H9 (cell line): ENCODE measurements around the gene TBXAS1. TPM values are rescaled to one million over a fixed set of nuclear protein-coding genes. Genes with fewer than 3 reads are reported as not detected.

ENCODE experiments used
- DNase-seq: peaks from one replicate; pipeline ENCODE4 v3.0.0-alpha.2; 2017
- H2AFZ ChIP-seq: one replicate; pipeline ENCODE4 v1.6.1; 2013; ENCODE audit warnings: mild to moderate bottlenecking, low read length, control low read depth, moderate library complexity
- H2AK5ac ChIP-seq: 2 replicates; pipeline ENCODE4 v1.6.1; 2013; ENCODE audit warnings: low read length, control low read depth, mixed read lengths; ENCODE audit not compliant: insufficient read length
- H2BK120ac ChIP-seq: one replicate; pipeline ENCODE4 v1.6.1; 2013; ENCODE audit warnings: low read depth, mild to moderate bottlenecking, low read length, control low read depth, inconsistent platforms; ENCODE audit not compliant: poor library complexity, severe bottlenecking
- H2BK12ac ChIP-seq: 2 replicates; pipeline ENCODE4 v1.6.1; 2013; ENCODE audit warnings: low read length, control low read depth, mixed read lengths, low read depth; ENCODE audit not compliant: insufficient read length
- H2BK15ac ChIP-seq: 2 replicates; pipeline ENCODE4 v1.6.1; 2013; ENCODE audit warnings: low read depth, low read length, control low read depth
- H2BK20ac ChIP-seq: one replicate; pipeline ENCODE4 v1.6.1; 2013; ENCODE audit warnings: low read depth, mild to moderate bottlenecking, low read length, control low read depth, inconsistent platforms; ENCODE audit not compliant: poor library complexity, severe bottlenecking
- H2BK5ac ChIP-seq: 2 replicates; pipeline ENCODE4 v1.6.1; 2013; ENCODE audit warnings: low read length, control low read depth, mixed read lengths; ENCODE audit not compliant: insufficient read length
- H3K14ac ChIP-seq: 2 replicates; pipeline ENCODE4 v1.6.1; 2013; ENCODE audit warnings: low read length, control low read depth; ENCODE audit not compliant: insufficient read depth
- H3K18ac ChIP-seq: 2 replicates; pipeline ENCODE4 v1.6.1; 2013; ENCODE audit warnings: low read depth, mild to moderate bottlenecking, mixed read lengths, low read length, control low read depth; ENCODE audit not compliant: insufficient read length
- H3K23ac ChIP-seq: 2 replicates; pipeline ENCODE4 v1.6.1; 2013; ENCODE audit warnings: low read length, control low read depth, mixed read lengths, low read depth; ENCODE audit not compliant: insufficient read length
- H3K23me2 ChIP-seq: 2 replicates; pipeline ENCODE4 v1.6.1; 2013; ENCODE audit warnings: low read depth, mild to moderate bottlenecking, mixed read lengths, low read length, control low read depth; ENCODE audit not compliant: insufficient read length, poor library complexity, severe bottlenecking
- H3K27ac ChIP-seq: 2 replicates; pipeline ENCODE4 v1.5.1; 2013; ENCODE audit warnings: low read length, control low read depth, mixed read lengths, low read depth; ENCODE audit not compliant: insufficient read length
- H3K27me3 ChIP-seq: 2 replicates; pipeline ENCODE4 v1.6.1; 2013; ENCODE audit warnings: low read length, control low read depth, inconsistent platforms; ENCODE audit not compliant: insufficient read depth
- H3K4ac ChIP-seq: 2 replicates; pipeline ENCODE4 v1.6.1; 2013; ENCODE audit warnings: low read depth, mild to moderate bottlenecking, control low read depth, inconsistent platforms, low read length, moderate library complexity
- H3K4me1 ChIP-seq: 2 replicates; pipeline ENCODE4 v1.6.1; 2013; ENCODE audit warnings: low read length, control low read depth, inconsistent platforms; ENCODE audit not compliant: insufficient read depth
- H3K4me2 ChIP-seq: 2 replicates; pipeline ENCODE4 v1.6.1; 2013; ENCODE audit warnings: low read length, control low read depth, mixed read lengths; ENCODE audit not compliant: insufficient read length, insufficient read depth
- H3K56ac ChIP-seq: 2 replicates; pipeline ENCODE4 v1.6.1; 2013; ENCODE audit warnings: low read depth, mild to moderate bottlenecking, mixed read lengths, low read length, control low read depth; ENCODE audit not compliant: insufficient read length
- H3K79me1 ChIP-seq: 2 replicates; pipeline ENCODE4 v1.6.1; 2013; ENCODE audit warnings: low read depth, mild to moderate bottlenecking, moderate library complexity, low read length, control low read depth, inconsistent platforms; ENCODE audit not compliant: insufficient read depth, poor library complexity, severe bottlenecking
- H3K79me2 ChIP-seq: 2 replicates; pipeline ENCODE4 v1.6.1; 2013; ENCODE audit warnings: low read length, control low read depth, inconsistent platforms; ENCODE audit not compliant: insufficient read depth
- H3K9ac ChIP-seq: 2 replicates; pipeline ENCODE4 v1.6.1; 2013; ENCODE audit warnings: low read length, control low read depth, mixed read lengths; ENCODE audit not compliant: insufficient read length; ENCODE audit errors: extremely low read depth
- H3K9me3 ChIP-seq: one replicate; pipeline ENCODE4 v1.6.1; 2013; ENCODE audit warnings: low read depth, low read length, inconsistent platforms; ENCODE audit not compliant: control insufficient read depth
- H3T11ph ChIP-seq: one replicate; pipeline ENCODE4 v1.6.1; 2013; ENCODE audit warnings: mild to moderate bottlenecking, low read length, control low read depth, inconsistent platforms
- H4K20me1 ChIP-seq: one replicate; pipeline ENCODE4 v1.6.1; 2013; ENCODE audit not compliant: control insufficient read depth, insufficient read length, insufficient read depth
- H4K5ac ChIP-seq: 2 replicates; pipeline ENCODE4 v1.6.1; 2013; ENCODE audit warnings: low read depth, mild to moderate bottlenecking, mixed read lengths, low read length, control low read depth; ENCODE audit not compliant: insufficient read length
- H4K8ac ChIP-seq: replicated peaks from 2 replicates; pipeline ENCODE4 v1.6.1; 2013; ENCODE audit warnings: low read length, control low read depth, mixed read lengths, low read depth; ENCODE audit not compliant: insufficient read length
- H4K91ac ChIP-seq: 2 replicates; pipeline ENCODE4 v1.6.1; 2013; ENCODE audit warnings: low read depth, mild to moderate bottlenecking, moderate library complexity, mixed read lengths, low read length, control low read depth; ENCODE audit not compliant: insufficient read length
- H3K27ac Mint-ChIP-seq, 3 experiments: 2 replicates in 2 of 3; 3 replicates in 1 of 3; pipeline ENCODE4 v1.8.0; 2020 to 2021; ENCODE audit warnings: mixed read lengths in 3 of 3, mild to moderate bottlenecking in 1 of 3, moderate library complexity in 1 of 3
- H3K27me3 Mint-ChIP-seq: 2 replicates; pipeline ENCODE4 v1.8.0; 2021; ENCODE audit warnings: low read depth, mild to moderate bottlenecking, moderate library complexity, mixed read lengths
- H3K36me3 Mint-ChIP-seq, 3 experiments: 2 replicates in 2 of 3; 3 replicates in 1 of 3; pipeline ENCODE4 v1.8.0; 2020 to 2021; ENCODE audit warnings: low read depth in 3 of 3, mixed read lengths in 3 of 3; ENCODE audit not compliant: insufficient read depth in 1 of 3
- H3K4me1 Mint-ChIP-seq, 2 experiments: 2 replicates each; pipeline ENCODE4 v1.8.0; 2020; ENCODE audit warnings: mixed read lengths in 2 of 2
- H3K4me3 Mint-ChIP-seq, 2 experiments: 2 replicates in 1 of 2; 3 replicates in 1 of 2; pipeline ENCODE4 v1.8.0; 2020 to 2021; ENCODE audit warnings: mild to moderate bottlenecking in 2 of 2, mixed read lengths in 2 of 2, moderate library complexity in 1 of 2
- H3K9me3 Mint-ChIP-seq, 2 experiments: 2 replicates in 1 of 2; 3 replicates in 1 of 2; pipeline ENCODE4 v1.8.0; 2020; ENCODE audit warnings: mild to moderate bottlenecking in 2 of 2, mixed read lengths in 2 of 2, moderate library complexity in 1 of 2
- CTCF ChIP-seq: fragments of 200-600 bp; sonication (generic); conservative IDR thresholded peaks from 3 replicates; pipeline ENCODE4 v1.8.0; 2021; ENCODE audit warnings: antibody characterized with exemption, mild to moderate bottlenecking
- WGBS: extraction: QIAGEN DNeasy Blood & Tissue Kit; methylation state at CpG from one replicate; pipeline ENCODE4 v1.1.7; 2013; ENCODE audit warnings: missing lambda C conversion rate, low lambda C conversion rate, mixed read lengths; ENCODE audit not compliant: insufficient read length; ENCODE audit errors: extremely low coverage; 5-methylcytosine and 5-hydroxymethylcytosine counted together
- total RNA-seq: library from RNA; stranded (reverse); gene quantifications from 2 replicates; pipeline ENCODE4 v1.2.1, GENCODE V29; 2021

Gene TBXAS1
- total RNA-seq, 1 experiment from 2014 or later = 0.39 TPM

- Histone ChIP-seq H2AK5ac (no peak overlapping the region), H3K4ac (no peak overlapping the region), H3K79me1 (no peaks in the 10 kb centered on the region), H4K8ac (no peak overlapping the region), H3K79me2 (no peaks in the 10 kb centered on the region; the same call in 1 of the 2 replicates), H2BK15ac (no peak overlapping the region), H3K23me2 (peaks cover 5% of the 10 kb centered on the region), H3K14ac (no peak overlapping the region), H3K4me1 (no peaks in the 10 kb centered on the region), H4K5ac (no peak overlapping the region), H3T11ph (no peak overlapping the region), H3K23ac (no peak overlapping the region), H3K9me3 (no peaks in the 10 kb centered on the region), H2BK5ac (no peak overlapping the region), H3K27ac (no peak overlapping the region), H2AFZ (no peak overlapping the region), H2BK20ac (no peak overlapping the region), H3K4me2 (no peak overlapping the region), H3K27me3 (peaks cover 5% of the 10 kb centered on the region; the same call in 1 of the 2 replicates), H2BK120ac (no peak overlapping the region), H4K20me1 (no peaks in the 10 kb centered on the region), H3K18ac (no peak overlapping the region), H4K91ac (no peak overlapping the region), H2BK12ac (no peak overlapping the region), H3K9ac (no peak overlapping the region), H3K56ac (no peak overlapping the region)
- TF ChIP-seq CTCF = no peak
- H3K36me3 Mint-ChIP-seq = peaks cover 0 to 3% (median 1%) of the 10 kb centered on the region in 3 experiments; a peak in 4 of 7 replicates
- peaks cover 8 to 12% of the 10 kb centered on the region in 2 experiments; a peak in 3 of 4 replicates for H3K4me1 Mint-ChIP-seq
- DNase-seq = no peak
- no peak overlapping the region; a peak in 1 of 7 replicates for H3K27ac Mint-ChIP-seq
- no CpG with 5 or more reads among the region's 11 CpGs for WGBS
- peaks cover 35% of the 10 kb centered on the region for H3K27me3 Mint-ChIP-seq
- H3K4me3 Mint-ChIP-seq = peak overlapping the region; percentile 58 to 78; a peak in 4 of 5 replicates
- H3K9me3 Mint-ChIP-seq = peaks cover 1 to 2% of the 10 kb centered on the region in 2 experiments; a peak in 3 of 5 replicates
Observed at GRCh38 chr7:140060788-140061606, 231.9 kb downstream of the TBXAS1 start.
